Measurements from ENCODE around the gene C3orf18.

The C3orf18 gene

DNA sequence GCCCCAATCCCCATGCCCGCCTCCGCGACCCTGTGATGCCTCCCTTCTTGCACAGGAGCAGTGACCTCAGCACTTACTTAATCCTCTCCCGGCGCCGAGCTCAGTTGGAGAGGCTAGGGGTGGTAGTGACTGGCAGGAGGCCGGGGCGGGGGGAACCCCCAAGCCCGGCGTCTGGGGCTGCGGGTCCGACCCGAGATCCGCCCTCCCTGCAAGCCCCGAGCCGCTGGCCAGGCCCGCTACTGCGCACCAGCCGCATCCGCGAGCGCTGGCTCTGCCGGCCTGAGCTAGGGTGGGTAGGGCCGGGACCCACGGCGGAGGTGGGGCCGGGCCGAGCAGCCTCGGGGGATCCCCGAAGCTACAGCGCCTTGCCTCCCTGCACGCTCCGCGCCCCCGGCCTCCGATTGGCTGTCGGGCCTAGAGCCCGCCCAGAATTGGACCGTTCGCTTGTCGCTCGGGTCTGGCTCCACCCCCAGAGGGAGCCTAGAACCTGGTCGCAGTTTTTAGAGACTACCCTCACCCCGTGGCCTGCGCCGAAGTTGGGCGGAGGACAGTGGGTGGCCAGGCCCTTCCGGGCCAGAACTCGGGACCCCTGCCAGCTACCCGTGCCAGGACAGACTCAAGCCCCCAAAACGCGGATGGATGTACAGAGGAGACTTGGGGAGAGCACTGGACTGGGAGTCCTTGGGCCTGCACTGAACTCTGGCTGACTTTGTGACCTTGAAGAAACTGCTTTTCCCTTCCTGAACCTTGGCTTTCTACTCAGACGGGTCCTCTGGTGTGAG is at the start of gene C3orf18:
TSS of gene C3orf18 (minus strand) at position 362 of the 782 bp plus-strand sequence. CDS start 2,048 bp downstream, outside the sequence.
- peak; percentile 80 to 89 for DNase-seq (ENCODE audit: low read depth in 2 of 2)

DNA sequence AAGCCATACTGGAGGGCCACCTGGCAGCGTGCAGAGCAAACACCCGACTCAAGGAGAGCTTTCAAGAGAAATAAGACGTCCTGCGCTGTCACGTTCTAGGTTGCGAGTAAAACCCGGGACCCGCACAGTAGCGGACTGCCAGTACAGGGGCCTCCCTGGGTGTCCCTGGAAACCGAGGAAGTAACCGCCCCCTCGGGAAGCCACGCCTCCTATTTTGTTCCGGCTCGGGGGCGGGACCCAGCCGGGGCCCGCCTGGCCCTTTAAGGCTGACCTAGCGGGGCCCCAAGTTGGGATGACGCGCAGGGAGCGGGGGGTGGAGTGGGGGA is 49.2 kb upstream of the C3orf18 start:
- peak; percentile 92 to 94 for DNase-seq (ENCODE audit: low read depth in 2 of 2)

DNA sequence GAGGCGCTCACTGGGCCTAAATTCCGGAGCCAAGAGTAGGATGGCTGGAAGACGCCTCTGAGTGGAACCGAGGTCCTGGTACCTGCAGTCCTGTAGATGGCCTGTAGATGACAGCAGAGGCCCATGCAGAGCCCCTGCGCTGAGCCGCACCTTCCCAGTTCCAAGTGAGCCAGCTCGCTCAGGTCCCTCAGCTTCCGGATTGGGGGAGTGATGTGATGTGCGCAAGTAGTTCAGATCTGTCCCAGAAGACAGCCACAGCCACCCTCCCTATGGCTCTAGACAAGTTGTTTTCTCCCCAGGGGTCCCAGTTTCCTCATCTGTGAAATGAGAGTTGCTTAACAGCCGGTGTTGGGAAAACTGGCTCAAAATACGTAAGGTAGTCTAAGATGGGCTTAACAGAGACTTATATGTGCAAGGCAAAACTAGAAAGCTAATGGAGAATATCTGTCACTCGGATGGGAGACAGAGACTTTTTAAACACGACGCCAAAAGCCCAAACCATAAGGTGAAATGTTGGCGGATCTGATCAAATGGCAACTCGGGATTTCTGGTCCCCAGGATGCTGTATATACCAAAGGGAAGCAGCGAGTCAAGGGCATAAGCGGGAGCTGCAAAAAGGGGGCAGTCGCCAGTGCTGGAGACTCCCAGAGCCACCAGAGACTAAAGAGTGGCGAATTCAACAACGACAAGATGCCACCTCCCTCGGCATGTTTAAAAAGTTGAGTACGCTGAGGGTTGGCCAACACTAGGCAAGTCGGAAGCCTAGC is 48.6 kb upstream of the C3orf18 start:
- peak; percentile 69 to 74 for DNase-seq (ENCODE audit: low read depth in 2 of 2)

DNA sequence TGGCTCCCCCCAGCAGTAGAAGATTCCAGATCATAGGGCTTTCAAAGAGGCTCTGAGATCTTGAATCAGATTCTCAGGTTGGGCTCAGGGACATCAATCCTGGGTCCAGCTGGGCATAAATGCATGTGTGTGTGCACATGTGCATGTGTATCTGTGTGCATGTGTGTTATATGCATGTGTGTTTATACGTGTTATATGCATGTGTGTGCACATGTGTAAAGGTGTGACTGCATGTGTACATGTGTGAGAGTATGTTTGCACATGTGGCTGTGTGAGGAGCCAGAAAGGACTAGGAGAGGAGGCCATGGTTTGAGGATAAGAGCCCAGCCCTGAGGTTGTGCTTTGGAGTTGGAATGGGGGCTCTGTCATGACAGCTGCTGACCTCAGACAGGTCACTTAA is 47.6 kb upstream of the C3orf18 start:
- DNase-seq (ENCODE audit: low read depth in 2 of 2): no peak

DNA sequence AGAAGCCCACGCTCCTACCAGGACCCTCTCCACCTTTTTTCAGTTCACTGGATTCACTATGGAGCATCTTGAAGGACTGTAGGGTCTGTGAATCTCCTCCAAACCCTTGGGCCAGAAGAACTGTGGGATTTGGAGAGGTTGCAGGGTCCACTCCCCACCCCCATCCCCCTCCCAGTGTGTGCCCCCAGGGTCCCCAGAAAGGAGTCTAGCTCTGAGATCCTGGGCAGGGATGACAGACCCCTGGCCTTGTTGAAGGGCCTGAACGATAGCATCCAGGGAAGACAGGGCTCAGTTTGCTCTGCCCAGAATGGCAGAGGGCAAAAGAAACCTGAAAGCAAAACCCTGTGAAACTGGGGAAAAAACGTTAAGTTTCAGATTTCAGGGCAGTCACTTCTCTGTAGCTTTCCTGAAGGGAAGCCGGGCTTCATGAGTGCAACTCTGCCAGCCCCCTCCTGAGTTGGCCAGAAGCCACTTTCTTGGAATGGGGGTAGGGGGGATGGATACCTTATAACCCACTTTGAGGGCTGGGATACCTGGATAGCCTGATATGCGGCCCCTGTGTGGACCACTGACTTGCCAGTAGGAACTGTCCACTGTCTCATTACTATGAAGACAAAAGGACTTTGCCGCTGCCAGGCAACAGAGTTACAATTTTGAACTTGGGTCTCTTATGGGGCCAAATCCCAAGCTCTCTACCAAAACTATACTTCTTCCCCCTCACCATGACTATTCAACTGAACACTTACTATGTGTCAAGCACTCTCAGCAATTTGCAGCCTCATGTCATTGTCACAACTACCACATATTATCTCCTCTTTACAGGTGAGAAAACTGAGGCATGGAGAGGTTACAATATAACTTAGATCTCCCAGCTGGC is 45.7 kb upstream of the C3orf18 start:
- no peak for DNase-seq (ENCODE audit: low read depth in 2 of 2)

DNA sequence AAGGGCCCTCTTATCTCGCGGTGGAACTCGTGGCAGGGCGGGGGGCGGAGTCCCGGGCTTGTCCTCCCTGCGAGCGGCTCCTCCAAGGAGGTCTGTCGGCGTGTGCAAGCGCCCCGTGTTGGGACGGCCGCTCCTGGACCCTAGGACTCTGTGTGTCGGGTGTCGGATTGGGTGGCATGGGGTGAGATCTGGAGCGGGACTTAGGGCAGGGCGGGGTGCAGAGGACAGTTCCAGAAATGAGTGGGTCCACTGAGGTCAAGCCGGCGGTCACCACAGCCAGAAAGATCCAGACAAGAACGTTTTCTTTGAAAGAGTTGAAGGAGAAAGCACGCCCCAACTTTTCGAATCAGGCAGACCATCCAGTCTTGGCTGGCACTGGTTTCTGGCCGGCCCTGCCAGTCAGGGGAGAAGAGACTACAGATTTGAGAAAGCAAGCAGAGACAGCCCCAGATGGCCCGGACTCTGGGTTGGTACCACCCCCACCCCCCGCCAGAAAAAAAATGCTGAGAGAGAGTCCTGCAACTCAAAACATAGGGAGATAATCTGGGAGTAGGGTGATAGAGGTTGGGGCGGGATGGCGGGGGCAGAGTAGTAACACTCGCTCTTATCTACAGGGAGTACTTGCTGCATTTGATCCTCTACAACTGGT is 44.8 kb upstream of the C3orf18 start:
- DNase-seq (ENCODE audit: low read depth in 2 of 2): no peak

DNA sequence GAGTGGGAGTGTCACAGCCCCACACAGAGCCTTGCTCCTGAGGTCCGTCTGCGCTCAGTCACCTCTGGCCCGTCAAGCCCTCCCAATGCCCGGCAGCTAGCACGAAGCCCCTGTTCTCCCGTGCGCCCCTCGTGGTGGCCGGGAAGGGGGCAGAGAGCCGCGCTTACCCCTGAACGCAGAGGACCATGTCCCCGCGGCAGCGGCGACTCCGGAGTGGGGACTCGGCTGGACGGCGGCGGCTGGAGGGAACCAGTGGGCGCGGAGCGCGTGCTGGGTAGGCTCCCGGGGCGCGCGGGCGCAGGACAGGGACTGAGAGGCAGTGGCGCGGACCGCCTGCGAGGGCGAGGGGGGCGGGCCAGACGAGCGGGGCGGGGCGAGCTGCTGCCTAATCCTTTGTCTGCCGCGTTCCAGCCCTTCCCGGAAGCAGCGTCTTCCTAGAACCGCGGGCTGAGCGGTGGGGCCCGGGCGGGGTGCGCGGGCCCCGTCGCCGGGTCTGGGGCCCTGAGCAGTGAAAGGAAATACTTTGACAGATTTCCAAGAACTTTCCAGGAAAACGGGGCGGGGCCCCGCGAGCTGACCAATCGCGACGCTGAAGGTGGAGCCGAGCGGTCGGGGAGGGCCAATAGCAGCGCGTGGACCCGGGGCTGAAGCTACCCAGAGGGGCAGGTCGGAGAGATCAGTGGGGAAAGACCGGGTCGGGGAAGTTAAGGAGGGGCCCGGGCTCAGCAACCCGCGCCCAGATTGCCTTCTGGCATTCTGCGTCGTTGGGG is 44.1 kb upstream of the C3orf18 start, which contains the start of gene CISH:
TSS of gene CISH (minus strand) at position 311 of the 770 bp plus-strand sequence. CDS start at position 187, 124 bp downstream.
- DNase-seq (ENCODE audit: low read depth in 2 of 2): peak; percentile 94 to 95

DNA sequence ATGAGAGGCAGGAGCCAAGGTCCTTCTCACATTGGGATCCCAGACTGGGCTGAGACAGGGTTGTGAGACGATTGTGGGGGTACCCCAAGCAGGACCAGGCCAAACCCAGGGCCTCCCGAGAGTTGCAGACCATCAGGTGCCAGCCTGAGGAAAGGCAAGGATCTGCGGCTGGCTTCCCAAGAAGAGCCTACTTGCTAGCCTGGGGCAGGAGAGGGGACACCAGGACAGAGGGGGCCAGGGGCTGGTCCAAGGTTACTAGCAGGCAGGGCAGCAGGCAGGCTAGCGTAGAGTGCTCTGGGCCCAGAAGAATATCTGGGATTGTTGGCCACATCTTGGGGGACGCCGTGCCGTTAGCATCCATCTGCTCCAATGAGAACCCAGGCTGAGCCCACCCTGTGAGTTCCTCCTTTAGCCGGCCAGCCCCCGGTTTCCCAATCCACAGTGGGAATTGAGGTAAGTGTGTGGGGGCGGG is 43.5 kb upstream of the C3orf18 start:
- no peak for DNase-seq (ENCODE audit: low read depth in 2 of 2)

DNA sequence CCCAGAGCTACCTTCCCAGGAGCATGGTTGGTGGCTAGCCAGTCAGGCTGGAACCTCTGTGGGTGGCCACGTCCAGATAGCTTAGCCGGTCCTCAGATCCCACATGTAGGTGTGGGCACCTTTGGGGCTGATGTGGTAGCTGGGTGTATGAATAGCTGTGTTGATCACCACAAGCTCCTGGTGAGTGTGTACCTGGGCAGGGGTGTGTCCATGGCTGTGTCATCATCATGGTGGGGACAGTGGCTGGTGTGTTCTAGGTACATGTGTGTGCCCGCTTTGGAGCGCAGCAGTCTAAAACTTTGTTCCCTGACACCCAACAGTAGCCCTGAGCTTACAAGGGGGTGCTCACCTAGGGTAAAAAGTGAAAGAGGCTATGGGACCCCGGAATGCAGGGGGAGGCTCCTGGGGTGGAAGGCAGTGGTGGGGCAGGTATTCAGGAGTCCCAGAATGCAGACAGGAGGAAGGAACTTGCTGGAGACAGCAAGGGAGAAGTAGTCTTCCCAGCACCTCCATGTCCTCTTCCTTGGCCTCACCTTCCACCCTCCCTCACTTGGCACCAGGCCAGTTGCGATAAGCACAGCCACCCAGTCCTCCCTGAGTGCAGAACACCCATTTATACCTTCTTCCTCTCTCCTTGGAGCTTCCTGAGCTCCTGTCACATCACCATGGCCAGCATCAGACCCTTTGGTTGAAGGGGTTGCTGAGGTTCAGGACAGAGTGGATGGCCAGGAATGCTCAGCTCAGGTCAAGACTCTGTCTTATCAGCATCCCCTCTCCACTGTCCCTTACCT is 42.8 kb upstream of the C3orf18 start:
- no peak for DNase-seq (ENCODE audit: low read depth in 2 of 2)

DNA sequence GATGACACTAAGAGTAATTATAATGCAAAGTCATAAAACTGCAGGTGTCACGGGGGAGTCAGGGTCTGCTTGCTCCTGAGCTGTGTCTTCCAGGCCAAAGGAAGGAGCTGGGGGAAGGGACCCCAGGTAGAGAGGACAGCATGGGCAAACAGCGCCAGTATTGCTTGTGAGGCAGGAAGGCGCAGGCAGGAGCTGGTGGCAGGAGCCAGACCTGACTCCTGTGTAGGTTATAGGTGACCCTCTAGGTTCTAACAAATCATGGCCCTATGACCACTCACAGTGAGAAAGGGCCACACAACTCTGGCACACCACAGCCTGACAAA is 42.2 kb upstream of the C3orf18 start:
- DNase-seq (ENCODE audit: low read depth in 2 of 2): no peak

DNA sequence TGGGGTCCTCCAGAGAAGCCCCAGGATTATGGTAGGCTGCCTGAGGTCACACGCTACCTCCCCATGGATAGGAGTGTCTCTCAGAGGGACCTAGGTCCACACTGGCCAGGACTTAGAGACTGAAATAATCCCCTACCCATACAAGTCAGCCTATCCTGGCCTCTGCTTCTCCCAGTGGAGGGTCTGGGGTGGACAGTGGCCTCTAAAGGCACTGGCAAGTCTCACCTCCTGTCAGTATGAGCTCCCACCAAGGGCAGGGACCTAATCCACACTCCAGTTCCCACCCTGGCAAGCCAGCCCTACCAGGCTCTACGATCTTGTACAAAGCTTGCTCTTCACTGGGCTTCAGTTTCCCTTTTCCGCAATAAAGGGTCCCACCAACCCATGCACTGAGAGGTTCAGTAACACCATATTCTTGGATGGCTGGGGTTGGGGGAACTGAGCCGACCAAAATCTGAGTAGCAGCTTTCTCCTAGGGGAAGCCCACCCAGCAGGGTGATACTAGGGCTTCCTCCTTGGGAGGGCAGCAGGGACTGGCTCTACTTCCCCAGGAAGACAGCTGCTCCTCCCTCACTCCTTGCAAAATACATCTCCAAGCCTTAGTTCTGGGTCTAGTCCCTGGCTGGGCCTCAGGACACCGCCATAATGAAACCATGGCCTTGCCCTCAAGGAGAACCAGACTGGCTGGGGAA is 41.7 kb upstream of the C3orf18 start:
- no peak for DNase-seq (ENCODE audit: low read depth in 2 of 2)

DNA sequence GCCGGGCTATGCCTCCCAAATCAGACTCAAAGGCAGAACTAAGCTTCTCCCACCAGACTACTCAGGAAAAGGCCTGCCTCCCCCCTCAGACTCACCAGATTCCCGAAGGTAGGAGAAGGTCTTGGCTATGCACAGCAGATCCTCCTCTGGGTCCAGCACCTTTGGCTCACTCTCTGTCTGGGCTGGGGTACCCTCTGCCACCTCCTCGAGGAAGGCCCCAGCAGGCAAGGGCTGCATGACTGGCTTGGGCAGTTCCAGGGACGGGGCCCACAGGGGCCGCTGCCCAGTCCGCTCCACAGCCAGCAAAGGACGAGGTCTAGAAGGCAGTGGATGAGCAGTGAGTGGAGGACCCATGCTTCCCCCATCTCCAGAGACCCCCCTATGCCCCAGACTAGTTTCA is 40.7 kb upstream of the C3orf18 start:
- no peak for DNase-seq (ENCODE audit: low read depth in 2 of 2)

DNA sequence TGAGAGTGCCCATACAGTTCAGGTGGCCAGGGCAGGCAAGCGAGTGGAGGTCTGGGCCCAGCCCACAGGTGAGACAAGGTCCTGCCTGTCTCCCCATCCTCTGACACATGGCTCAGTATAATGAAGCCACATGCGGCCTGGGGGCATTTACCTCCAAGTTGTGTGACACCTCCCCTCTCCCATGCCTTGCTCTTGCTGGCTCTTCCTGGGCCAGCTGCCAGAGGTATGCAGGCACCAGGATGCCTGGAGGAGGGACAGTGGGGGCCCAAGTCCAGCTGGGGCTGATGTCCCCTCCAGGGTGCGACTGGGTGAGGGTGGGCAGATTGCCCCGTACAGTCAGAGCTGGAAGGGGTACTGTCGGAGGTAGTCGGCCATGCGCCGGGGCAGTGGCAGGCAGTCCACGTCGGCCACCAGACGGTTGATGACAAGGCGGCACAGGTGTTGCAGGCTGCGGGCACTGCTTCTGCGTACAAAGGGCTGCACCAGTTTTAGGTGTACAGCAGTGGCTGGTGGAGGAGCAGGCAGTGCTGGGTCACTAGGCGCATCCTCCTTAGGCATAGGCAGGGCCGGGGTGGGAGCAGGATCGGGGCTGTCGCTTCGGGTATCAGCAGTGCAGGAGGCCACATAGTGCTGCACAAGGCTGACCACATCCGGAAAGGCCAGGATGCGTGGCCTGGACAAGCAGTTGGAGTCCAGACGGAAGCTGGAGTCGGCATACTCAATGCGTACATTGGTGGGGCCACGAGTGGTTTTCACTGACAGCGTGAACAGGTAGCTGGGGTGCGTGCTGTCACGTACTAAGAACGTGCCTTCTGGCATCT is 39.9 kb upstream of the C3orf18 start:
- DNase-seq (ENCODE audit: low read depth in 2 of 2): no peak

DNA sequence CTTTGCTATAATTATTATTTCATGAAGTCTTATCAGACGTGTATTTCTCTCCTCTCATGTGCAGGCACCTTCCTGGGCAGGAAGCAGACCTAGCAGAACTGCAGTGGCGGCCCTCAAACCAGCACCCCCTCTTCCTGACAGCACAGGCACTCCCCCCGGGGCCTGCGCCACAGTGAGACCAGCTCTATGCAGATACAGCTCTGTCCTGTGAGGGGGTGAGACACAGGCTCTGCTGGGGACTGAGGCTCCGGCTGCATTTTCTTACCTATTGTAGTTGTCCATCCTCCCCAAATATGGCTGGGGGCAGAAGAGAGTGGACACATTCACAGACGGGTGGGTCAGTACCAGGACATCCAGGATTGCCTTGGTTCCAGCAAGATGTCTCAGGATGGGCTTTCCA is 39.0 kb upstream of the C3orf18 start:
- no peak for DNase-seq (ENCODE audit: low read depth in 2 of 2)

DNA sequence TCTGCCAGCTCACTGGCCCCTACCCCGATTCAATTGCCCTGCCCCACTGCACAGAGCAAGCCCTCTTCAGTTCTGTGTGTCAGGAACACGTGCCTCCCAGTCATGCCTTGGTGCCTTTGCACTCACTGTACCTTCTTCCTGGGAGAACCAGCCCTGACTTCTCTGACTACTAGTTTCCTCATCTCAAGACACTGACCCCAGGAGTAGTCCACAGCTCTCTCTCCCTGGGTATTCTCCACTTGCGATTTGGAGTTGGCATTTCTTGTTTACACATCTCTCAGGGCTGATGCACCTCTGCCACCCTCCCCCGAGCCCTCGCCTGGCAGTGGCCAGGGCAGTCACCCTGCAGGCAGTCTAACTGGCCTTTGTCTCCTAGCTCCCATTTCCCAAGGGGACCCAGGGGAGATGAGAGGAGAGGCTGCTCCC is 38.4 kb upstream of the C3orf18 start:
- DNase-seq (ENCODE audit: low read depth in 2 of 2): no peak

DNA sequence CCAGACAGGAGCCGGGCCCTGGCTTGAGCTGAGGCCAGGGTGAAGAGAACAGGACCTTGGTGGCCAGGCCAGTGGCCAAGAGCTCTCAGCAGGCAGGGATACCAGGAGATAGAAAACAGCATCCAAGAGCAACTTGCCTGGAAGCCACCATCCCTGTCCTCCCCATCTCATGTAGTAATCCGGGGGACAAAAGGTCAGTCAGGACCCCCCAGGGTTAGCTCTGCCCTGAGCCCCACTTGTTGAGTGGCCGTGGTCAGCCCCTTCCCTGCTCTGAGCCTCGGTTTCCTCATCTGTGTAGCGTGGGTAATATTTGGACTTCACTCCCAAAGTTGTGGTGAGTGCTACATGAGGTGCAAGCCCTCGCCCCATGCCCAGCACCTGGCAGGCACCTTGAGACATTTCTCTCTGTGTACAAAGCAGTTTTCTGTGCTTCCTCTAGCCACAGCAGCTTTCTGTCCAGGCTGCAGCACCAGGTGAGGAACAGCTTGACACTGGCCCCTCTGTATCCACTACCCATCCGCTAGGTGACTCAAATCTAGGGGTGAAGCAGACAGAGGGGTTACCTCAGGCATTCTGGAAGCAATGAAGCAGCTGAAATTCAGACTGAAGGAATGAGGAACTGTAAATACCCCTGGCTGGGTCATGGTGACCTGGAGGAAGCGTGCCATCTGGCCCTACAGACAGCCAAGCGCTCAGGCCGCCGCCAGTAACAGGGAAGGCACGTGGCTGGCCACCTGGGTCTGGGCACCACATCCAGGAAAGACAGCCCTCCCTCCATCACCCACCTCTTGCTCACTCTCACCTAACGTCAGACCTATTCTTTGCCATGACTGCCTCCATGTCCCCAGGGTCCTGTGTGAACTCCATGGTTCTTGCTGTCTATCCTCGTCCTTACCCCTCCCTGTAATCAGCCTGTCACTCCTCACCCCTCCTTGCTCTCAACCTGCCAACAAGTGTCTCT is 37.4 kb upstream of the C3orf18 start:
- no peak for DNase-seq (ENCODE audit: low read depth in 2 of 2)

DNA sequence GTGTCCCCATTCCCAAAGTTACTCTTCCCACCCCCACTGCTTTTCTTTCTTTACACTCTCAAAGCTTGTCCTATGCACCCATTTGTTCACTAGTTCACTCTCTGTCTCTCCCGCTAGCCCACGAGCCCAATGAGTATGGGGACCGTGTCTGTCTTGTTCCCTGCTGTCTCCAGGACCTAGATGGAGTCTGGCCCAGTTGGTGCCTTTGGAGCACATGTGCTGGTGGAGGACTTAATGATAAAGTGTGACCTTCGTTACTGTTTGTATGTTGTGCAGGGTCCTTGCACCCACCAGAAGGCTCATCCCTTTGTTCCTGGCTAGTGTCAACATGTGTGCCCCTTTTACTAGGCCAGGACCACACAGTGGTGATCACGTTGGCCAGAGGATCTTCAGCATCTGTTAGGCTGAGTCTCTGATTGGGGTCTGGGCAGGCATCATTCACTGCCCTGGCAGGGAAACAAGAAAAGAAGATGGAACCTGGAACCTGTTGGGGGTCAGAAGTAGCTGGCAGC is 36.6 kb upstream of the C3orf18 start:
- DNase-seq (ENCODE audit: low read depth in 2 of 2): no peak
